Aorta (tissue), 5 donors: ENCODE data around the gene TCERG1. TPM values are rescaled to one million over a fixed set of nuclear protein-coding genes. Genes with fewer than 3 reads are reported as not detected.

Source experiments
- ATAC-seq: fragments of 200-7000 bp; cut with Tn5 transposase; one replicate; pipeline ENCODE4 v1.9.1; 2022; ENCODE audit warnings: moderate library complexity; ENCODE audit not compliant: low FRiP score
- DNase-seq, 2 donors: peaks; one replicate each; pipeline ENCODE4 v3.0.0-alpha.2; 2020
- H3K27ac ChIP-seq, 2 donors: one replicate each; pipeline ENCODE4 v1.5.1; 2013; ENCODE audit warnings: low read length in 2 of 2, mild to moderate bottlenecking in 2 of 2, moderate library complexity in 2 of 2, control low read depth in 1 of 2, inconsistent platforms in 1 of 2, low read depth in 1 of 2
- H3K27me3 ChIP-seq, 2 donors: one replicate each; pipeline ENCODE4 v1.6.1; 2013; ENCODE audit warnings: control low read depth in 1 of 2, low read length in 1 of 2, mild to moderate bottlenecking in 1 of 2, moderate library complexity in 1 of 2; ENCODE audit not compliant: insufficient read depth in 2 of 2, control insufficient read depth in 1 of 2
- H3K36me3 ChIP-seq, 2 donors: one replicate each; pipeline ENCODE4 v1.6.1; 2013; ENCODE audit warnings: control low read depth in 1 of 2, low read length in 1 of 2, mild to moderate bottlenecking in 1 of 2; ENCODE audit not compliant: insufficient read depth in 2 of 2, control insufficient read depth in 1 of 2
- H3K4me1 ChIP-seq, 2 donors: one replicate each; pipeline ENCODE4 v1.6.1; 2013; ENCODE audit warnings: low read length in 2 of 2, control low read depth in 1 of 2, mild to moderate bottlenecking in 1 of 2, moderate library complexity in 1 of 2; ENCODE audit not compliant: insufficient read depth in 2 of 2, control insufficient read depth in 1 of 2
- H3K4me3 ChIP-seq, 2 donors: one replicate each; pipeline ENCODE4 v1.5.1; 2013; ENCODE audit warnings: low read length in 2 of 2, control low read depth in 1 of 2, mild to moderate bottlenecking in 1 of 2
- H3K9me3 ChIP-seq: one replicate; pipeline ENCODE4 v1.6.1; 2013; ENCODE audit warnings: mild to moderate bottlenecking, low read length; ENCODE audit not compliant: control insufficient read depth
- WGBS, 2 donors: extraction: QIAGEN DNeasy Blood & Tissue Kit; methylation state at CpG; one replicate each; pipeline ENCODE4 v1.1.7; 2013; 5-methylcytosine and 5-hydroxymethylcytosine counted together
- intact Hi-C, 2 donors: fragments of 100-400 bp; cut with DNase I; formaldehyde crosslinking; loops; one replicate each; pipeline versions ENCODE4 v1.14.2 to v1.15.0; 2022
- polyA plus RNA-seq, 2 donors: library from polyadenylated mRNA; stranded (reverse); fragments of 200-250 nt; gene quantifications; one replicate each; pipeline ENCODE4 v1.2.3, GENCODE V29; 2013
- total RNA-seq, 2 donors: library from RNA; stranded (reverse); fragmentation: NEBNext Ultra II Directional; extraction: Animal tissue kit (Norgen Biotek cat#: 25700); gene quantifications; one replicate each; pipeline ENCODE4 v1.2.1, GENCODE V29; 2021
- donor health status: healthy with polysubstance abuse.
- donor health status: Bipolar disorder and iron deficiency.
- donor health status: DM: no; HTN: no; CAD: no.
- donor health status: DM: no; HTN: no; CAD: no.
- donor health status: DM: yes; HTN: yes; CAD: no.

TCERG1 gene
- total and polyA plus RNA-seq, 4 donors: 11.1 to 68.7 (median 43.4) TPM

DNA sequence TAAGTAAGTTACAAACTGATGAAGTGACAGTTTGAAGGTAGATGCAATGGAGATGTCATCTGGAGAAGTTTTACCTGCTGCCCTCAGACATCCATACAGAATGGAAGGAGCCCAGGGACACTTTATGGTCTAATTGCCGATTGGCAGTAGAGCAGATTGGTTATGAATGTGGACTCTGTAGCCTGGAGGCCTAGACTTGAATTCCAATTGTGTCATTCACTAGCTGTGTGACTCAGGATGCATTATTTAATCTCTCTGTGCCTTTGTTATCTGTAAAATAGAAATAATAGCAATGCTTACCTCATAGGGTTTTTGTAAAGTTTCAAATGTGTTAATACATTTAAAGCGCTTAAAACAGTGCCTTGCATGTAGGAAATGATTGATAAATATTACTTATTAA lies 5.2 kb upstream of the TCERG1 start:
- 85 to 90% methylated on average over 2 of the region's 2 CpGs for WGBS, 2 donors
- Histone ChIP-seq H3K27ac (no peak overlapping the region), H3K9me3 (no peaks in the 10 kb centered on the region), H3K27me3 (no peaks in the 10 kb centered on the region), H3K36me3 (no peaks in the 10 kb centered on the region), H3K4me3 (no peak overlapping the region), H3K4me1 (no peaks in the 10 kb centered on the region)
- intact Hi-C loops: no loop called here
- ATAC-seq (no peak), DNase-seq (no peak)

DNA sequence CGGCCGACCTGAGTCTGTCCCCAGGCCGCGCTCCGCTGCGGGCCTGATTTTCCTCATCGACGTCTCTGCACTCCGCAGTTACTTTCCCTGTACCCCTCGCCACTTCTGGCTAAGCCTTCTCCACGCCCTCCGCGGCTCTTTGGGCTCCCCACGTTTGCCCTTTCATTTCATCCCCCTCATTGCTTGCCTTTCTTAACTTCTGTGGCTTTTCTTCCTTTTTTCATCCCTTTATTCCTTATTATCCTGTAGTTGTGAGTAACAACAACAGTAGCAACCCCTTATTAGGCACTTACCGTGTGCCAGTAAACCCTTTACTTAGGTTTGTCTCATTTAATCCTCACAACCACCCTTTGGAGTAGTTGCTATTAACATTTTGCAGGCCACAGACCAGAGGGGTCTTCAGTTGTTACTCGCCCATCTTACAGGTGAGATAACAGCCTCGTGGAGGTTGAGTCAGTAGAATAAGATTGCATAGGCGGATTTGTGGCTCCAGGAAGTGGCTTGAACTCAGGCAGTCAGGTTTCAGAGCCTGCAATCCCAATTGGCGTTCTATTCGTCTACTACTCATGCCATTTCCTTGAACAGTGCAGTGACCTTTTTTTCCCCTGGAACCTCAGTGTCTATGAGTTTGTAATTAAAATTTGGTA lies 724 bp downstream of the TCERG1 start:
- 1% methylated on average over 20 of the region's 20 CpGs for WGBS, 2 donors
- intact Hi-C loops: loop anchor here in 1 of 2 donors (5.0 kb wide), 1 partner anchor 266 kb away; the partner anchor contains the start of gene LARS1
- no peaks in the 10 kb centered on the region for H3K27me3 ChIP-seq
- H3K9me3 ChIP-seq: no peaks in the 10 kb centered on the region
- ATAC-seq: no peak
- no peak for DNase-seq
- H3K27ac ChIP-seq: peak overlapping the region; percentile 32 to 83
- no peaks in the 10 kb centered on the region for H3K36me3 ChIP-seq
- peaks cover 0 to 4% of the 10 kb centered on the region in 2 donors for H3K4me1 ChIP-seq
- H3K4me3 ChIP-seq: peak overlapping the region; percentile 70 to 93

- peaks cover 0 to 4% of the 10 kb centered on the region in 2 donors for H3K4me1 ChIP-seq
- H3K36me3 ChIP-seq: no peaks in the 10 kb centered on the region
- H3K4me3 ChIP-seq: no peak overlapping the region
- DNase-seq (no peak), ATAC-seq (no peak)
- 74 to 81% methylated on average over 6 of the region's 6 CpGs for WGBS, 2 donors
- H3K27me3 ChIP-seq: no peaks in the 10 kb centered on the region
- intact Hi-C loops: loop anchor here in 1 of 2 donors (5.0 kb wide), 1 partner anchor 267 kb away; the partner anchor contains the start of gene LARS1
- no peaks in the 10 kb centered on the region for H3K9me3 ChIP-seq
- no peak overlapping the region for H3K27ac ChIP-seq
Measured at GRCh38 chr5:146448783-146449519, 1.8 kb downstream of the TCERG1 start.

DNA sequence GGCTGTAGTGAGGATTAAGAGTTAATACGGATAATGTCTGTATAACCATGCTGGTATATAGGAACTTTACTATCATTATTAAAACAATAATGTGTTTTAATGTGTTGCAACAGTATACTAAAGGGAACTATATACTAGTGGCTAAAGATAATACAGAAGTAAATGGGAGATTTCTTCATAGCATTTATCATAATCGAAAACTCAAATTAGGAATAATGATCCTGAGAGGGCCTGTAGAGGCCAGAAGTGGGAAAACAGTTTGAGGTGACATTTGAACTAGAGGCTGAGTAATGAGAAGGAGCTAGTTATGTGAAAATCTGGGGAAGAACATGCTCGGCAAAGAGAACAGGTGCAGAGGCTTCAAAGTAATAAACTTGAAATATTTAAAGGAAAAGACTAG lies 2.9 kb downstream of the TCERG1 start:
- Histone ChIP-seq H3K27me3 (no peaks in the 10 kb centered on the region), H3K9me3 (no peaks in the 10 kb centered on the region), H3K27ac (no peak overlapping the region), H3K36me3 (no peaks in the 10 kb centered on the region), H3K4me1 (peaks cover 0 to 4% of the 10 kb centered on the region in 2 donors), H3K4me3 (no peak overlapping the region)
- intact Hi-C loops: no loop called here
- DNase-seq (no peak), ATAC-seq (no peak)
- WGBS, 2 donors: 66 to 75% methylated on average over 3 of the region's 3 CpGs

DNA sequence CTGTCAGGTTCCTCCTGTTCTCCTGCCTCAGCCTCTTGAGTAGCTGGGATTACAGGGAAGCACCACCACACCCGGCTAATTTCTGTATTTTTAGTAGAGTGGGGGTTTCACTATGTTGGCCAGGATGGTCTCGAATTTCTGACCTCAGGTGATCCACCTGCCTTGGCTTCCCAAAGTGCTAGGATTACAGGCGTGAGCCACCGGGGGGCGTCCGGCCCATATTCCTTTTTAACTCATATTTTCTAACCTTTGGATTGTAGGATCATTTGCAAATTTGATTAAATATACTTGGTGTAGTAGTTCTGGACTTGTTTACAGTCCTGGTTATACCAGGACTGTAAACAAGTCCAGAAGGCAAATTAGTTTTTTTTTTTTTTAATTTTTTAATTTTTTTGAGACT lies 4.3 kb downstream of the TCERG1 start:
- Histone ChIP-seq H3K27me3 (no peaks in the 10 kb centered on the region), H3K4me1 (peaks cover 0 to 4% of the 10 kb centered on the region in 2 donors), H3K36me3 (no peaks in the 10 kb centered on the region), H3K9me3 (no peaks in the 10 kb centered on the region), H3K4me3 (no peak overlapping the region), H3K27ac (no peak overlapping the region)
- 89 to 90% methylated on average over 6 of the region's 6 CpGs for WGBS, 2 donors
- ATAC-seq (no peak), DNase-seq (no peak)
- intact Hi-C loops: no loop called here

DNA sequence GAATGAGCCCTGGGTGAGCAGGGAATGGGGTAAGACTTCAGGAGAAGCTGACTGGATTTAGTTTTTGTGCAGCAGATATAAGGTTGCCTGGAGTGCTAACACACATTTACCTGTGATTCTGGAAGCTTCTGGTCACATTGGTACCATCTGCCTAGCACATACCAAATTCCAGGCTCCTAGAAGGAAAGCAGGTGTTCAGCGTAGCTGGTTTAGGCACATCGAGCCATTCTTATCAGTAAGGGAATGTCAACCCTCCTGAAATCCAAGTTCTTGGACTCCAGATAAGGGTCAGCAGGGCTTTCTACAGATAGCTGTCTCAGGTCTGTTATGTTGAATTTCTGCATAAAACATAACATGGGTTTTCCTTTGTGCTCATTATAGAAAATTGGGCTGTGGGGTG lies 10.3 kb downstream of the TCERG1 start:
- no peak for ATAC-seq
- H3K36me3 ChIP-seq: peaks cover 3 to 4% of the 10 kb centered on the region in 2 donors
- intact Hi-C loops: no loop called here
- DNase-seq: no peak
- no peaks in the 10 kb centered on the region for H3K9me3 ChIP-seq
- H3K4me3 ChIP-seq: no peak overlapping the region
- no peaks in the 10 kb centered on the region for H3K4me1 ChIP-seq
- 74 to 84% methylated on average over 2 of the region's 2 CpGs for WGBS, 2 donors
- no peaks in the 10 kb centered on the region for H3K27me3 ChIP-seq
- H3K27ac ChIP-seq: no peak overlapping the region

DNA sequence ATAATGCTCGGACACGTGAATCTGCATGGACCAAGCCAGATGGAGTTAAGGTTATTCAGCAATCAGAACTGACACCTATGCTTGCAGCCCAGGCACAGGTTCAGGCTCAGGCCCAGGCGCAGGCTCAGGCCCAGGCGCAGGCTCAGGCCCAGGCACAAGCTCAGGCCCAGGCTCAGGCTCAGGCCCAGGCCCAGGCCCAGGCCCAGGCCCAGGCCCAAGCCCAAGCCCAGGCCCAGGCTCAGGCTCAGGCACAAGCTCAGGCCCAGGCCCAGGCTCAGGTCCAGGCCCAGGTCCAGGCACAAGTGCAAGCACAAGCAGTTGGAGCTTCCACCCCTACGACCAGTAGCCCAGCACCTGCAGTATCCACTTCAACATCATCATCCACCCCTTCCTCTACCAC lies 11.8 kb downstream of the TCERG1 start:
- Histone ChIP-seq H3K9me3 (no peaks in the 10 kb centered on the region), H3K27ac (no peak overlapping the region), H3K27me3 (no peaks in the 10 kb centered on the region), H3K36me3 (peaks cover 5 to 7% of the 10 kb centered on the region in 2 donors), H3K4me1 (no peaks in the 10 kb centered on the region), H3K4me3 (no peak overlapping the region)
- intact Hi-C loops: no loop called here
- no peak for ATAC-seq
- DNase-seq: no peak
- 96 to 97% methylated on average over 5 of the region's 5 CpGs for WGBS, 2 donors

DNA sequence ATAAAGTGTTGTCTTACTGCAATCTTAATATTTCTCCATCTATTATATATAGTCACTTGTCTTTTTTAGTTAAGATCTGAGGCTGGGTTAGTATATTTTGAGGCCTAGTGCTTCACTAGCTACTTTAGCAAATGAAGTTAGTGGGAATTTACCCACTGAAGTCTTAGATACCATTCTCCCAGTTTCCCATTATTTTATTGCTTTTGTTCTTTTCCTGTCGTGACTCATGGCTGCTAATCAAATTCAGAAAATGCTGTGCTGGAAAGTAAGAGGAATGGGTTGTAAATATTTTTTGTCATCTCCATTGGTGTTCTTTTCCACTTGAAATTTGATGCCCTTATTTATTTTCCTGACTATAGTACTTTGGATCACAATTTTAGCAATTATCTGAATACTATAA lies 14.2 kb downstream of the TCERG1 start:
- Histone ChIP-seq H3K27me3 (no peaks in the 10 kb centered on the region), H3K9me3 (no peaks in the 10 kb centered on the region), H3K27ac (no peak overlapping the region), H3K4me3 (no peak overlapping the region), H3K4me1 (no peaks in the 10 kb centered on the region), H3K36me3 (peaks cover 5 to 7% of the 10 kb centered on the region in 2 donors)
- WGBS, 2 donors: 35 to 47% methylated on average over 1 of the region's 1 CpG
- intact Hi-C loops: no loop called here
- ATAC-seq: no peak
- no peak for DNase-seq

DNA sequence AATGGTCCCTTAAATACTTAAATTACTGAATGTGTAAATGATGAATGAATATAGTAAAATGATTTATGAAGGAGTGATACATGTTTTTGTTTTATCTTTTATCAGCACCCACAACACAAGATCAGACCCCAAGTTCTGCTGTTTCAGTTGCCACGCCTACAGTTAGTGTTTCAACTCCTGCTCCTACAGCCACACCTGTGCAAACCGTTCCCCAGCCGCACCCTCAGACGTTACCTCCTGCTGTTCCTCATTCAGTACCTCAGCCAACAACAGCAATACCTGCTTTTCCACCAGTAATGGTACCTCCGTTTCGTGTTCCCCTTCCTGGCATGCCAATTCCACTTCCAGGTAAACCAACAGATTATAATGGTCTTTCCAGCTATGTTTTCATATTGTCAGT lies 16.3 kb downstream of the TCERG1 start:
- intact Hi-C loops: no loop called here
- DNase-seq: no peak

More for the DNA sequence above, 16.3 kb downstream of the TCERG1 start:
- Histone ChIP-seq H3K36me3 (peaks cover 2 to 7% of the 10 kb centered on the region in 2 donors), H3K27me3 (no peaks in the 10 kb centered on the region), H3K9me3 (no peaks in the 10 kb centered on the region), H3K27ac (no peak overlapping the region), H3K4me1 (no peaks in the 10 kb centered on the region), H3K4me3 (no peak overlapping the region)
- WGBS, 2 donors: 87% methylated on average over 6 of the region's 6 CpGs
- no peak for ATAC-seq
